GM19324 (cell line): ENCODE data around the gene CTNNA2.
"Not testable (repeated sequence)": the region's sequence is repeated elsewhere in the genome, so short reads cannot be mapped to it uniquely, and the experiment has no call there.

Experiments used
- ATAC-seq: cut with Tn5 transposase; IDR thresholded peaks from one replicate; pipeline ENCODE4 v1.9.1; 2021; ENCODE audit warnings: mild to moderate bottlenecking, moderate library complexity; ENCODE audit not compliant: unreplicated experiment, low FRiP score

The CTNNA2 gene

DNA sequence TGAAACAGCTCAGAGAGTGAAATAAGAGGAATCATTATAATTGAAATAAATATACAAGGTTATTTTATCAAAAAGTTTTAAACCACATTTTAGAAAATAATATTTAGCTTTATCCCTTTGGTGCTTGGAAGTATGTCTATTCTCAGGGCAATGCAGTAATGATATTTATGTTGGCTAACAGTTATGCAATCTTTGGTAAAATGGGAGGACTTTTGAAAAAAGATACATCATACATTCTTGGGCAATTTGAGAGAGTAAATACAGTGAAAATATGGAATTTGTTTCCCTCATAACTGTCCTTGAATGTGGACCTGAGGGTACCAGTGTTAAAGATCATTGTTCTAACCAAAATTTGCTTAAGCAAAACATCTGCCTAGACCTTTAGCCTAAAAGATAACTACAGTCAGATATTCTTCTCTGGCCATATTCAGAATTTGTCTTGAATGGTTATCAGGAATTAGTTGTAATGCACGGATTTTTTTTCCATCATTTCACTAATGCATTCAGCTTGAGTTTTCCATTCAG, 654.5 kb downstream of the CTNNA2 start:
- ATAC-seq, result no peak

DNA sequence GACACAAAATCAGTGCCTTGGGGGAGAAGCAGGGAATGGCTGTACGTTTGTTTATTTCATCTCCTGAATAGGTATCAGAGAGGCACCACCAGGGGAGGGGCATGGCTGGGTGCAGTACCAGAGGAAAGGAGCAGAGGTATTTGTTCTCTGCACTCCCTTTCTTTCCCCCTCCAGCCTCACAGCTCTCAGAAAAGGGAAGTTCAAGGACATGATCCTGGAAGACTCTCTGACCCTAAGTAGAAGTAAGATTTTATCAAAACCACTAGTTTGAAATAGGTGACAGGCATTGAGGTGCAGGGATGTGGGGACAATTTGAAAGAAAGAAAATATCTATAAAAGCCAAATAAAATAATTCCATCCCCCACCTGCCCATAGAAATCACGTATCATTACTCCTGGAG, 655.2 kb downstream of the CTNNA2 start:
- ATAC-seq, result no peak

DNA sequence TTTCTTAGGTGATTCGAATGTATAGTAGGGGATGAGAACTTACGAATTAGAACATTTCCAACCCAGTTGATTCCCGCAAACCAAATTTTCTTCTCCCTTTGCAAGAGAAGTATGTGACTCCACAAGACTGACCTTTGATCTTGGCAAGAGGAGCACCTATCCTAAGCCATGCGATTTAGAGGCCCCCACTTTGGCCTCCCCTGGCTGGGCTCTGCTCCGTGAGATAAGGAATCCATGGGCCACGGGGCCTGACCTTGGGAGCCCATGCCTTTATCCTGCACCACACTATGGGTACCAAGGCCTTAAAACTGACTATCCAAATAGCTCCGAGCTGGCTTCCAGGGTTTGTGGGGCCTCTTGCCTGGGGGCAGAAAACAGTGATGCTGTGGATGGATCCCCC, 656.0 kb downstream of the CTNNA2 start:
- no peak for ATAC-seq

DNA sequence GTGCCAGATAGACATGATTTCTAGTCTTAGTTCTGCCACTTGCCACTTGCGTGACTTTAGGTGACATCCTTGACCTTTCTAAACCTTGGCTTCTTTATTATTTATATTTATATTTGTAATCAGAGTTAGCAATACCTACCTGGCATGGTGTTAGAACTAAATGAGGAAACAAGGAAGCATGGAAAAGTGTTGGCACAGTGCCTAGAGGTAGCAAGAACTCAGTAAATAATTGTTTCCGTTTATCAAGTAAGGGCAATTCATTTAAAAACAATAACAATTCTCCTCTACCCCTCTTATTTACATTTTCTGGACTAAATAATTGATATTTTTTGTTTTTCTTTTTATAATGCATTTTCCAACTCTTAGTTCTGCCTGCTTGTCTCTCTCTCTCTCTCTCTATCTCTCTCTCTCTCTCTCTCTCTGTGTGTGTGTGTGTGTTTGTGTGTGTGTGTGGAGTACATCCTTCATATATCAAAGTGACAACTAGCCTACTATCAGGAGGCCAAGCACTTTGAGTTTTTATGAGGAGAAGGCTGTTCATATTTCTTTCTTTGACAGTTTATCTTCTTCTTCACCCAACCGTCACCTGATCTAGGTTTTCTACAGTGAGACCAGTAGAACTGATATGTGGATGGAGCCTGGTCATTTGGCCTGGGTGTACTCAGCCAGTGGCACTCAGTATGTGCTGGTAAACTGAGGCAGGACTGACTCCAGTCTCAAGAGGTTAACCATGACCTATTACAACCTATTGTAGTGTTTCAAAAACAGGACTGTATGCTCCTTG, 657.2 kb downstream of the CTNNA2 start:
- ATAC-seq, result no peak

DNA sequence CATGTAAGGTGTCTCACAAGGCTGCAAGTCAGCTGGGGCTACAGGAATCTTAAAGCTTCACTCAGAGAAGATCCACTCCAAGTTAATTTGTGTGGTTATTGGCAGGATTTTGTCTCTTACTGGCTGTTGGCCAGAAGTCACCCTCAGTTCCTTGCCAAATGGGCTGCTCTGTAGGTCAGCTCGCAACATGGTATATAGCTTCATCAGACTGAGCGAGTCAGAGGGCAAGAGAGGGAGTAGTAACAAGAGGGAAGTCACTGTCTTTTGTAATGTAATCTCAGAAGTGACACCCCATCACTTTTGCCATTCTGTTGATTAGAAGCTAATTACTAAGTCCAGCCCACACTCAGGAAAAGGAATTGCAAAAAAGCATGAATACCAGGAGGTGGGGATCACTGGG, 672.2 kb downstream of the CTNNA2 start:
- no peak for ATAC-seq

DNA sequence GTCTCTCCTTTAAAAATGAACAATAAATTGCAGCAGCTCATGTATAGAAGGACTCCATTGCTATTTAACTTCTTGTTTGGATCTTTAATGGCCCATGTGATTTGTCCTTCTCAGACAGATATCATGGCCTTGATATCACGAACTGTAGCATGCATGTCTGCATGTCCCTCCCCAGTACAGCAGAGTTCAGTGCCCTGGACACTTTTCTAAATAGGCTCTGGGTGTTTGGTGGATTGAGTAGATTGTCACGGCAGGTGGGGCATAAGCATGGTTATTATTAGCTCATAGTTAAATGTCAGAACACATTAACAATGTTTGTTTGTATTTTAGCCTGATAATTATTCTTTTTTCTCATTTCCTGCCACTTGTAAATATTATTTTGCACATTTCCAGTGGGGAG, 673.4 kb downstream of the CTNNA2 start:
- no peak for ATAC-seq

DNA sequence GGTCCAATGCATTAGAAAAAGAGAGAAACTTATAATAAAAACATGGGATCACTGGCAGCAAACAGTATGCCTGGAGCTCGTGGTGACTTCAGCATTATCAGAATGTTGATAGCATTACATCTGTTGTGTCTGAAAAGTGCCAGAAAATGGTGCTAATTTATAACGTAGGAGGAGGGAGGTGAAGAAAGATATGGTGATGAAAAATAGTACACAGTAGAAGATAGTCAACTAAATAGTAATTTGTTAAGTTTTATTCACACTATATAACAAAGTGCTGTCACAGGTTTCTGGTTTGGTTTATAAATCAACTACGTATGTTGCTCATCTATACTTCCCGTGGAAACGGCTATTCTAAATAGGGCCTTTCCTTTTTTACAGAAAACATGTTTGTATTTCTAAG, 674.3 kb downstream of the CTNNA2 start:
- ATAC-seq, result no peak

DNA sequence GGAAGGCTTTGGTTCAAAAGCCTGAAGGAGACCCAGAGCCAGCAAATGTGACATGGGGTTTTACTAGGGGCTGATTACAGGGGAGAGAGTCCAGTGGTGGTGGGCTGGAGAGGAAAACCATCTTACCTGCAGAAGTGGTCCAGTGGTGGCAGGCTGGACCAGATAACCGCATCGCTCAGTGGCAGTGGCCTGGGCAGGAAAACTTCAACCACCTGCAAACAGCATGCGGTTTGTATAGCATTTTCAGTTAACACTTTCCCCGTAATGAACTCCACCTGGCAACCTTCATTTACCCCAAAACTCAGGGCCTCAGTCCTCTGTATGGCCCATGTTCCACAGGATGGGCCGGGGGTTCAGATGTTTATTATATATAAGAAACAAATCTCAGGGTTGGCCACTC, 677.3 kb downstream of the CTNNA2 start:
- ATAC-seq, result no peak

DNA sequence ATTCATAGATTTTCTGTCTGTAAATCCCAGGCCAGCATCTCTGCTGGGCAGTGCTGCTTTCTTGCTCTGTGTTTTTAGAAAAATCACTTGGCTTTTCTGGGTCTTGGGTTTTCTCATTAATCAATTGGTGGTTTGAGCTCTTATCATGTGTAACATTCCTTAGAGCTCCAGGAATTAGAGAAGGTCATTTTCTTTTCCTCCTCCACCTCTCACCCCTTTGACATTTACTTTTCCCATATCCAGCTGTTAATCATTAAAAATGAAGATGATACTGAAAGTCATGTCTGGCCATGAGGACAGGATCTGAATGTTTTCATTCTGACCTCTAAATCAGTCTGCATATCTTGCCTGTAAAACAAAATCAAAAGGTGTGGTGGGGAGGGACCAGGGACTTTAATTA, 680.7 kb downstream of the CTNNA2 start:
- no peak for ATAC-seq

DNA sequence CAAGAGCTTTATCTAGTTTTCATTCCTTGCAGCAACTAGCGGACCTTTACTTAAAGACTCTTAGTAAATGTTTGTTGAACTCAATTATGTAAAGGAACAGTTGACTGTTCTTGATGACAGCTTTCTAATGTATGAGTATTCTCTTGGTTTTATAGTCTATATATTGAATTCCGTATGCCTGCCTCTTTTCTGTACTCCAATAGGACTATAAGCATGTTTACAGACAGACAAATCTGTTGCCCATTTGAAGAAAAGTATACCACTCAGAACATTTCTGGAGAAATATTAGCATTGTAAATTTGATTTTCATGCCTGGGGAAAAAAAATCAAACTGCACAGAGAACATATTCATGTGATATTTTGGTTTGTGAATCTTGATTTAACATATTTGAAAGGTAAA, 682.2 kb downstream of the CTNNA2 start:
- no peak for ATAC-seq

DNA sequence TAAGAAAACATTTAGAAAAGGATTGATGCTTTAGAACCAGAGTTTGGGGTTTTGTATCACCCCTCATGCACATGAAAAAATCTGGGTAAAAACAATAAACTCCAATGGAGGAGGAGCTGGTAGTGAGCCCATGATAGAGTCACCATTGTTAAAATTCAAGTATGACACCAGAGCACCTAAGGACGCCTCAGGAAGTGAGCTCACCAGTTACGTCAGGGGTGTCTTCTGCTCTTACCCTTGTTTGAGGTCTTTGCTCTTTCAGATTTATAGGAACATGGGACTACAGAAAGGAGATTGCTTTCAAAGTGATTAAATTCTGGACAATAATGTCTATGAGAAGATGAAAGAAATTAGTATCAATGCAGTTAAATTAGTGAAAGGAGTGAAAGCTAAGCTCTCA, 685.2 kb downstream of the CTNNA2 start:
- no peak for ATAC-seq

DNA sequence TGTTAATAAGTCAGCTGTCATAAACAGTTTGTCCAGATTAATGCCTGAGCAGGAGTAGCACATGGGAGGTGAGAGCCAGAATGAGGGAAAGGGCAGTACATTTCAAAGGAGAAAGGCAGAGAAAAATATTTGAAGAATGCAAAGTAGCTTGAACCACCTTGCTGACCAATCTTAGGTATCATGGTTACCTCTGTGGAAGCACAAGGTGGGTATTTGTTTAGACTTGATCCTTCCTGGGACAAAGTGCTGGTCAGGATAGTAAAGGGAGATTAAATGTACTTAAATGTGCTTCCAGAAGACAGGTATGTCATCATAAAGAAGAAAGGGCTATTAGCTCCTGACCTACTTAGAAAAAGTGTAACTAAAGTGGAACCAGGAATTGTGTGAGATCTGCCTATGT, 686.7 kb downstream of the CTNNA2 start:
- no peak for ATAC-seq

DNA sequence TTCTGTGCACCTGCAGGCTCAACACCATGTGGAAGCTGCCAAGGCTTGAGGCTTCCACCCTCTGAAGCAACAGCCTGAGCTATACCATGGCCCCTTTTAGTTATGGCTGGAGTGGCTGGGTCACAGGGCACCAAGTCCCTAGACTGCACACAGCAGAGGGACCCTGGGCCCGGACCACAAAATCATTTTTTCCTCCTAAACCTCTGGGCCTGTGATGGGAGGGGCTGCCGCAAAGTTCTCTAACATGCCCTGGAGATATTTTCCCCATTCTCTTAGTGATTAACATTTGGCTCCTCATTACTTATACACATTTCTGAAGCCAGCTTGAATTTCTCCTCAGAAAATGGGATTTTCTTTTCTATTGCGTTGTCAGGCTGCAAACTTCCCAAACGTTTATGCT, 691.1 kb downstream of the CTNNA2 start:
- ATAC-seq, result not testable (repeated sequence)

DNA sequence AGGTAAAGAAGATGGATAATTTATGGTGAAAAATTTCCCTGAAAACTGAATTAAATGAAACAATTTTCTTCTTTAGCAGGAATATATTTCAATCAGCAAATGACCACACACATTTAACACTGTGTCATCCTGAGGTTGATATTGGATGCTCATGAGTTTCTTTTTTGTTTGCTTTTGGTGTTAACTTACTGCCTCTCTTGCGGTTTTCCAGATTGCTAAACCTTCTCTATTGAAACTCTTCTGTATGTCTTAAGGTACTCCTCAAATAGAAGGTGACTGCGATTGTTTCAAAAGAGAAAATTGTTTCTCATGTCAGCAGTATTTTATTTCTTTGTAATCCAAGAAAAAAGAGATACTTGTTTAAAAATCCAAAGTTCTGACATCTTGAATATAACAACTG, 692.6 kb downstream of the CTNNA2 start:
- ATAC-seq, result no peak

DNA sequence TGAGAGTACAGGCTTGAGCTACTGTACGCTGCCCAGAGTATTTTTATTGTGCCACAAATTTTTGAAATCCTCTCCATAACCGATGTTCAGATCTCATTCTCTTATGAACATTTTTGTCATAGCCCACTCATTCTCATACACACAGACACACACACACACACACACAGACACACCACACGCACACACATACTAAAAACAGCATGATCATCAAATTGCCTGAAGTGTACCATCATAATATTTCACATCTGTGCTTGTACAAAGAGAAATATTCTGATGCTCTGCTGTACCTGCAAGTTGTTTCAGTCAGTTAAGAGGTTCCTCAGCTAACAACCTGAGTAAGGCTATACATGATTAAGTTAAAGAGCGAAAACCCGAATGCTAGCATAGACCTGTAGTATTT, 696.6 kb downstream of the CTNNA2 start:
- ATAC-seq, result no peak

DNA sequence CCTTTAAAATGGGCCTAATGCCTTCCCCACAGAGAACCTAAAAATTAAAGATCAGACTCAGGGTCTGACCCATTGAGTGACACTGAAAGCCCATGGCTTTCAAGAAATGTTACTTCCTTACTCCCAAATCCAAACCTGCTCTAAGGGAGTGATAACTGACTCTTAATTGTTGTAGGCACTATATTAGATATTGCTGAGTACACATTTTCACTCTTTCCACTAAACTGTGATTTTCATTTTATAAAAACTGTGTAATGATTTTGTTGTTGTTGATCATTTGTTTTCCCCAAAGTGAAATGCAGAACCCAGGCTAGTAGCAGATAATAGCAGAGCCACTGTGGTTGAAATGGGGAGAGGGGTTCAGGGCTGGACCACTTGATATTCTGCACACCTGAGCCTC, 704.6 kb downstream of the CTNNA2 start:
- no peak for ATAC-seq

DNA sequence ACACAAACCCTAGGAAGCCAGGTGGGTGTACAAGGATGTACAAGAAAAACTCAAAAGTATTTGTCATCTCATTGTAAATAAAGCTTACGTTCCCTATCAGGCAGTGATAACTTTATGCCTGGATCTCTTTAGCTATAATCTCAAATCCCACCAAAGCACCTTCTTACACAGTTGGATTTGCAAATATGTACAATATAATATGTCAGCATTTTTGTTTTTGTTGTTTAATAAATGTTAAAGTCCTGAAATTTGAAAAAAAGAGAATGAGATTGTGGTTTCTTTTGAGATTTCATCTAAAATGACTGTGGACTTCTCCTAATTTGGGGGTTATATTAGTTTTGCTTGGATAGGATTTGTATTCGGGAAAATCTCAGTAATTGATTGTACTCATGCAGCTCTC, 709.8 kb downstream of the CTNNA2 start:
- no peak for ATAC-seq

DNA sequence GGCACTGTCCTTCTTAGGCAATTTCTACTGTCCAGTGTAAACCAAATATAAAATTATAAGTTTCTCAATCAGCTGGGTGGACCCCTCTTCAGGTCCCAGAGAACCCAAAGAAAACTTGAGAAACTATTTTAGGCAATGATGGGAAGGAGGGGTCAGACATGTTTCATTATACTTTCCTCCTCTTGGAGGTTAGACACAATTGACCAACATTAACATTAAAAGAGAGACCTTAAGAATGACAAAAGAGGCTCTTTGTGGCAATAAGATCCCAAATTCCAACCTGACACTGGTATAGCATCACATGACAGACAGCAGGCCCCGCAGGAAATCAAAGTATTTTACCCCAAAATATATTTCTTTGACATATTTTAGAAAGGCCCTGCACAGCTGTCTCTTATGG, 718.6 kb downstream of the CTNNA2 start:
- ATAC-seq, result no peak

DNA sequence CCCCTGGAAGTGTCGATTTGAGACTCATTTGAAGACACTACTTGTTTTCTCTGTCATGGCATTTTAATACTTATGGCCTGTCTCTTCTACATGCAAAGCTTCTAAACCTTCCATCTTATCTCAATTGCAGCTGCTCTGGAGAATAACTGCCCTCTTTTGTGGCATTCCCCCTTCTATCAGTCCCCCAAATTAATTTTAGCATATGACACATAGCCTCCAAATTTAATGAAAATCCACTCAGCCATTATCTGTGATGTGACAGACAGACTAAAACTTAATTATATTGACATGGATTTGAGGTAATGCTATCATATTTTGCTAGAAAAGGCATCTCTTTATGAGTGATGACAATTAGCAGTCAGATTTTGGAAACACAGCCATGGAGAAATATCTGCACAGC, 720.5 kb downstream of the CTNNA2 start:
- ATAC-seq, result no peak

DNA sequence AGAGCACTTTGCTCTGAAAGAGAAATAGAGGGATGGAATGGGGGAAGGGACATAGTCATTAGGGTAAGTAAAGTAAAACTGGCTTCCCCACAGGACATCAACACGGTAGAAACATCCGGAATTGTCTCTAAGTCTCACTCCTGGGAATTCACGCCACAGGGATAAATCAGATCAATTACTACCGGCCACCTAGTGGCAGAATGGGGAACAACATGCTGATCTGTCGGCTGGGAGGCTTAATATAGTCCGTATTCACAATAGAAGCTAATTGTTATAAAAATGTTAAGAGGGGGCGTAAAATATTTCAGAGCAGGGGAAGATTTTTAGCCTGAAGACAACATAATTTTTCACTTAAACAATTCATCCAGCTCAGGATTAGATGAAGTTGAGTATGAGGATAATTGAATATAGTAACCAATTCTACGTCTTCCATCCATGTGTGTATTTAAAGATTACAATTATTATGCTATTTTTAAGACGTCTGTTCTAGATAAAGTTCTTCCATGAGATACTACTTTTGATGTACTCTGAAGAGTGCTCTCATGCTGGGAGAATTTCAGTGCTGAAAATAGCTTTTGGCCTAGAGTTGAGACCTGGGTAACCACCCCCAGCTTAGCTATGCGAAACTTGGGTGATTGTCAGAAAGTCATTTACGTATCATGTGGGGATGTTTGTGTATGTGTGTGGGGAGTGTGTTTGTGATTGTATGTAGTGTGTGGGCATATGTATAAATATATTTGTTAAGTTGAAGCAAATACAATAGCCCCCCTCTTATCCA, 726.0 kb downstream of the CTNNA2 start:
- no peak for ATAC-seq

DNA sequence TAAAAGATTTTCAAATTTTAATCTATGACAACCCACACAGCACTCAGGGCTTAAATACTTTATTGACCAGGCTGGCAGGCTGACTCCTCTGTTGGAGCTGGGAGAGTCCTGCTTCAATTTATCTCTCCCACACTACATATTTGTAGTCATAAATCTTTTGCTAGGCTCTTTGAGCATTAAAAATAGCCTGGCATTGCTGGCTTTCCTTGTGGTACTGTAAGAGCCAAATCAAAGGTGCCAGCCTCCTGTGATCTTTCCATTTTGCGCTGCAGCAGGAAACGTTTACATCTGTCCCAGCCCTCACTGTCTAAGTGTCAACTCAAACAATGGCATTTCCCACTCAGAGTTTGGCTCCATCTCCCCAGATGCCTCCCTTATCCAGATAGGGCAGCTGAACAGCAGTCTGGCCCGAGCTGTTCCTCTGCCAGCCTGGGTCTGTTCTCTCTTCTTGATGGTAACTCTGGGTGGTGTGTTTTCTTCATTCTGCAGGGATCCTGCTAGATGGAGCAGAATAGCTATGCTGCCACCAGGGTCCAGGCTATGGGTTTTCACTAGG, 729.6 kb downstream of the CTNNA2 start:
- ATAC-seq, result no peak
